22Rv1 (cell line): ENCODE results near the gene NXPH2.
"Not testable (repeated sequence)": the region's sequence is repeated elsewhere in the genome, so short reads cannot be mapped to it uniquely, and the experiment has no call there.

Source experiments
- H3K27ac ChIP-seq: fragments of 450-650 bp; 2 replicates; pipeline ENCODE4 v1.5.1; 2017
- ZFX ChIP-seq: fragments of 450-650 bp; IDR thresholded peaks from 2 replicates; pipeline ENCODE4 v1.6.1; 2017; ENCODE audit warnings: antibody characterized with exemption, borderline replicate concordance
- TF ChIP-seq, protein P1 (sequence below): fragments of 450-650 bp; IDR thresholded peaks from 2 replicates; pipeline ENCODE4 v1.5.1; 2017; ENCODE audit warnings: mild to moderate bottlenecking

The NXPH2 gene

DNA sequence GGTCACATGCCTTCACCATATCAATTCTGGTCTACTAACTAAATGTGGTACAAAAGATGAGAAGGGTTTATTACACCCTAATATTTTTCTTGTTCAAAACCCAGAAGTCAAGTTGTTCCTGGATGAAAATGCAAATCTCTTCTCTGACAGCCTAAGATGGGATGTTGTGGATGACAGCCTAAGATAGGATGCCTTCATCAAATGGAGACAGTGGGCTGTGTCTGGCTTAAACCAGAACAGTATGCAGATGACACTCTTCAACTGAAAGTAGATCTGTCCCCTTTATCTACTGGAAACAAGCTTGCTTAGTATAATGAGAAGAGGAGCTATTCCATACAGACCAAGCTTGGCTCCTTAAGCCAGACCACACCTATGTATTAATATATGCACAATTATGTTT is 17.7 kb downstream of the NXPH2 start:
- no peak overlapping the region for H3K27ac ChIP-seq
- TF ChIP-seq, protein P1, sequence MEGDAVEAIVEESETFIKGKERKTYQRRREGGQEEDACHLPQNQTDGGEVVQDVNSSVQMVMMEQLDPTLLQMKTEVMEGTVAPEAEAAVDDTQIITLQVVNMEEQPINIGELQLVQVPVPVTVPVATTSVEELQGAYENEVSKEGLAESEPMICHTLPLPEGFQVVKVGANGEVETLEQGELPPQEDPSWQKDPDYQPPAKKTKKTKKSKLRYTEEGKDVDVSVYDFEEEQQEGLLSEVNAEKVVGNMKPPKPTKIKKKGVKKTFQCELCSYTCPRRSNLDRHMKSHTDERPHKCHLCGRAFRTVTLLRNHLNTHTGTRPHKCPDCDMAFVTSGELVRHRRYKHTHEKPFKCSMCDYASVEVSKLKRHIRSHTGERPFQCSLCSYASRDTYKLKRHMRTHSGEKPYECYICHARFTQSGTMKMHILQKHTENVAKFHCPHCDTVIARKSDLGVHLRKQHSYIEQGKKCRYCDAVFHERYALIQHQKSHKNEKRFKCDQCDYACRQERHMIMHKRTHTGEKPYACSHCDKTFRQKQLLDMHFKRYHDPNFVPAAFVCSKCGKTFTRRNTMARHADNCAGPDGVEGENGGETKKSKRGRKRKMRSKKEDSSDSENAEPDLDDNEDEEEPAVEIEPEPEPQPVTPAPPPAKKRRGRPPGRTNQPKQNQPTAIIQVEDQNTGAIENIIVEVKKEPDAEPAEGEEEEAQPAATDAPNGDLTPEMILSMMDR, result no peak
- TF ChIP-seq ZFX, result no peak

DNA sequence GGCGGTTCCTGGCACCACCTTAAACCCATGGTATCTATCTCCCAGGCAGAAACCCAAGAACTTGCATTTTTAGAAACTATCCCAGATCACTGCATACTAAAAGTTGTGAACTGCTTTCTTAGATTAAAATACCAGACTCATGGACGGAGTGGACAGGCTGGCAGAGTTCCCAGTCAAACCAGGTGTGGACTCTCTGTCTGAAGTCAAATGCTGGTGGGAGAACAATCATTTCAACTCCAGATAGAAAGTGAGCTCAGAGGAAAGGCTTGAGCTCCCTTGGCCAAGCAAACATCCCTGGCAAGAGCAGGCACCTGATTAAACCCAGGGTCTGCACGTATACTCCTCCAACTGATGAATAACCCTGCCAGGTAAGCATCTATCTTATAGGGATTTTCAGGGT is 19.5 kb downstream of the NXPH2 start:
- no peak overlapping the region for H3K27ac ChIP-seq
- TF ChIP-seq ZFX, result no peak
- TF ChIP-seq, protein P1, result no peak

DNA sequence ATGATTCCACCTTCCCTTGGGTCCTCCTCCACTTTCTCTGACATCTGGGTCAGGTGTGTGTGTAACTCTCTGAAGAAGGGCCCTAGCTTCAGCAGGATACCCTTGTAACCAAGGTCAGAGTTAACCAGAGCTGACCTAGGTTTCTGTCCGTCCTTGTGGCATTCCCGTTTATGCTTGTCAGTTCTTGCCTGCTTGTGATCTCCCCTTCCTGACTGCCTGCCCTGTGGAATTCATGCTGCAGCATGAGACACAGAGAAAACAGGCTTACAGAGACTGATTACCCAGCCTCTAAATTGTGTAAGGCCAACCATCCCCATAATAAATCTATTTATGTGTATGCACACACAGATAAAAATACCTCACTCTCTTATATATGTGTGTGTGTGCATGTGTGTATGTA is 22.8 kb downstream of the NXPH2 start:
- no peak overlapping the region for H3K27ac ChIP-seq
- TF ChIP-seq, protein P1, result no peak
- no peak for TF ChIP-seq ZFX

DNA sequence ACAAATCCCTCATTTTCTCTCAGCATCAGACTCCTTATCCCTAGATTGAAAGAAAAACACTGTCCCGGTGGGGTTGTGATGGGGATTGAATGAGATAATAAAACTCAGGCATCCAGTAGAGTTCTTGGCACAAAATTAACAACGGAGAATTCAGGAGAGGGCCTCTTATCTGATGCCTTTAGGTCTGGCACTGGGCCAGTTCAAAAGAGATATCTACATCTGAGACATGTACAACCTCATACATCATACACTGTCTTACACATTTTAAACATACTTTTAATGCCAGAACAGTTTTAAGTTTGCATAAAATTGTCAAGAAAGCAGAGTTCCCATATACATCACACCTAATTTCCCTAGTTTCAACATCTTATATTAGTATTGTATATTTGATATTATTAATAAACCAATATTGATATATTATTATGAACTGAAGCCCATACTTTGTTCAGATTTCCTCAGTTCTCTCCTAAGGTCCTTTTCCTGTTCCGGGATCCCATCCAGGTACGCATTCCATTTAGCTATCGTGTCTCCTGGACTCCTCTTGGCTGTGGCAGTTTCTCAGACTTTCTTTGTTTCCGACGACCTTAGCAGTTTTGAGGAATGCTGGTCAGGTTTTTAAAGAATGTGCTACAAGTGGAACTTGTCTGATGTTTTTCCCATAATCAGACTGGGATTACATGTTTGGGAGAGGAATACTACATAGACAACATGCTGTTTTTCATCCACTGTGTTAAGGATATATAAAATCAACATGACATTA is 27.8 kb downstream of the NXPH2 start:
- H3K27ac ChIP-seq, result no peak overlapping the region

DNA sequence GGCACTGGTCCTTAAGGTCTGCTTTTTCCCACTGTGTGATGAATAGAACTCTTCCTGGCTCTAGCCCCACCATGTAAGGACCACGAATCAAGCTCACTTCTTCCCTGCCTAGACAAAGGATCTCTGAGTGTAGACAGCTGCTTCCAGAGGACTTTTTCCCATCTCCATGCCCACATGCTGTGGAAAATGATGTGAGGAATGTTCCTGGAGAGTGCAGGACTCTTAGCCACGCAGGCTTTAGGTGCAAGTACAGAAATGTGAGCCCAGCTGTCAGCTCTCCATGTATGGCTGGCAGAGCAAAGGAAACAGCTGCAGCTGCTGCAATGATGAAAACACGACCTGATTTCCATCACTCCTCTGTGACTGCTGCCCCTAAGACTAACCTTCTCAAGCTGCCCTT is 35.5 kb downstream of the NXPH2 start:
- no peak overlapping the region for H3K27ac ChIP-seq
- TF ChIP-seq, protein P1, result no peak
- no peak for TF ChIP-seq ZFX

More for the DNA sequence above, 27.8 kb downstream of the NXPH2 start:
- TF ChIP-seq, protein P1, result no peak
- no peak for TF ChIP-seq ZFX

DNA sequence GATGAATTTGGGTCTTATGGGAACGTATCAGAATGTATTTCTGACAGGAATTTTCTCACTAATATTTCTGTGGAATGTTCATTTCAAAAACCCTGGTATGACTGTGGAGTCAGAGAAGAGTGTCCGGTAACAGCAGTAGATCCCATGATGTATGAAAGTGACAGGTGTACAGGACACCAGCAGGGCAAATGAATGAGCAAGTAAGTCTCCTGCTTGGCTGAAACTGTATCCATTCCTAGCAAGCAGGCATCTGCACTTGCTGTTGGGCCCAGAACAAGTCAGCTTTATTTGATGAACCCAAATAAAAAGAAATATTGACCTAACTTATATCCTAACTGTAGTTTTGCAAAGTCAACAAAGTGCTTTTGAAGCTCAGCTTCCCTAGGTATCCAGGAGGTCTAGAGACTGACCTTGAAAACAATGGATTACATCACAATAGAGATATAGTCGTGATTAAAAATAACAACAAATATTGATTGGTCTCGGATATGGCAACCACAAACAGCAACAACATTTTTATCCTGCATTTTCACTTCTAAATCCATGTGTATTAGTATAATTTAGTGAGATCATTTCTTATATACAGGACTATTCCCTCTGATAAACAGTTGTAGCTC is 37.6 kb downstream of the NXPH2 start:
- H3K27ac ChIP-seq, result no peak overlapping the region

DNA sequence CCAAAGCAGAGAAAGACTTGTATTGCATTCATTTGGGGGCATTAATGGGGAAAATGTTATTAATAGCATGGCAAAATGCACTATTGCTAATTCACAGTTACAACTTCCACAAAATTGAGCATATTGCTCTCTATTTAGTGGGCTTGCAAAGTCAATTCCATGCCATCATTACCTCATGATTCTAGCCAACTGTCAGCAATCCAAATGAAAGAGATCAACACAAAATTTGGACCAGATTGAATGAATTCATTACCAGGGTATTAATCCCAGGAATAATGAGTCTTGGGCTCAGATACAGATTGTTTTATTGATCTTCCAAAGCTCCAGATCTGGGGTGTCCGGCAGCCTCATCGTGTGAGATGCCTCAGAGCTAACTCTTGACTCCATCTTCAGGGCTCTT is 38.3 kb downstream of the NXPH2 start:
- TF ChIP-seq, protein P1, result no peak
- no peak for TF ChIP-seq ZFX
- H3K27ac ChIP-seq, result no peak overlapping the region

More for the DNA sequence above, 37.6 kb downstream of the NXPH2 start:
- TF ChIP-seq, protein P1, result no peak
- no peak for TF ChIP-seq ZFX

DNA sequence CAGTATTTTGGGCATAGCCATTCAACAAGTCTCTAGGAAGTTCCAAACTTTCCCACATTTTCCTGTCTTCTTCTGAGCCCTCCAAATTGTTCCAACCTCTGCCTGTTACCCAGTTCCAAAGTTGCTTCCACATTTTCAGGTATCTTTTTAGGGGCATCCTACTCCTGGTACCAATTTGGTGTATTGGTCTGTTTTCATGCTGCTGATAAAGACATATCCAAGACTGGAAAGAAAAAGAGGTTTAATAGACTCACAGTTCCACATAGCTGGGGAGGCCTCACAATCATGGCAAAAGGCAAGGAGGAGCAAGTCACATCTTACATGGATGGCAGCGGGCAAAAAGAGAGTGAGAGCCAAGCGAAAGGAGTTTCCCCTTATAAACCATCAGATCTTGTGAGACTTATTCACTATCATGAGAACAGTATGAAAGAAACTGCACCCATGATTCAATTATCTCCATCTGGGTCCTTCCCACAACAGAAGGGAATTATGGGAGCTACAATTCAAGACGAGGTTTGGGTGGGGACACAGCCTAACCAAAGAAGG is 43.1 kb downstream of the NXPH2 start:
- not testable (repeated sequence) for H3K27ac ChIP-seq
